Fibroblast of pulmonary artery (primary cell): Measurements from ENCODE around the gene NUAK1.

Experiments used
- DNase-seq: peaks from one replicate; pipeline ENCODE4 v3.0.0-alpha.2; 2010; ENCODE audit warnings: low read depth
- H3K4me3 ChIP-seq: replicated peaks from 2 replicates; pipeline ENCODE4 v1.5.1; 2011; ENCODE audit warnings: low read depth, mild to moderate bottlenecking, control low read depth, low read length, moderate library complexity
- CTCF ChIP-seq: IDR thresholded peaks from 2 replicates; pipeline ENCODE4 v1.5.1; 2011; ENCODE audit warnings: mild to moderate bottlenecking, control low read depth, low read length, inconsistent platforms; ENCODE audit errors: missing control alignments

The NUAK1 gene

GRCh38 chr12:106136263-106136662, 2.5 kb downstream of the NUAK1 start:
- peak; percentile 91 for DNase-seq
- peak overlapping the region; percentile 80 for H3K4me3 ChIP-seq
- peak; percentile 63 for TF ChIP-seq CTCF

GRCh38 chr12:106135781-106136180, 3.0 kb downstream of the NUAK1 start:
- peak overlapping the region; percentile 80 for H3K4me3 ChIP-seq

GRCh38 chr12:106135075-106135474, 3.7 kb downstream of the NUAK1 start:
- peak overlapping the region; percentile 80 for H3K4me3 ChIP-seq
- peak; percentile 57 for DNase-seq
- TF ChIP-seq CTCF: no peak

More at GRCh38 chr12:106135781-106136180, 3.0 kb downstream of the NUAK1 start:
- peak; percentile 66 for DNase-seq
- no peak for TF ChIP-seq CTCF

GRCh38 chr12:106134294-106134949, 4.3 kb downstream of the NUAK1 start:
- no peak overlapping the region for H3K4me3 ChIP-seq
- DNase-seq: no peak
- no peak for TF ChIP-seq CTCF

GRCh38 chr12:106133136-106134087, 5.3 kb downstream of the NUAK1 start:
- TF ChIP-seq CTCF: no peak
- no peak overlapping the region for H3K4me3 ChIP-seq
- no peak for DNase-seq

GRCh38 chr12:106132175-106133135, 6.3 kb downstream of the NUAK1 start:
- H3K4me3 ChIP-seq: no peak overlapping the region
- DNase-seq: no peak
- TF ChIP-seq CTCF: no peak
